Testis (tissue), 5 donors: Measurements from ENCODE around the gene TRPV6. TPM values are rescaled to one million over a fixed set of nuclear protein-coding genes. Genes with fewer than 3 reads are reported as not detected.

Experiments
- DNase-seq: peaks from one replicate; pipeline ENCODE4 v3.0.0-alpha.2; 2019
- H3K27ac ChIP-seq, 2 donors: fragments of 200-600 bp; sonication (generic); one replicate each; pipeline ENCODE4 v1.5.1; 2019
- H3K27me3 ChIP-seq: fragments of 200-600 bp; sonication (generic); one replicate; pipeline ENCODE4 v1.5.1; 2019
- H3K36me3 ChIP-seq: fragments of 200-600 bp; sonication (generic); one replicate; pipeline ENCODE4 v1.5.1; 2017; ENCODE audit warnings: low read depth; ENCODE audit errors: missing control alignments
- H3K4me1 ChIP-seq: fragments of 200-600 bp; sonication (generic); one replicate; pipeline ENCODE4 v1.5.1; 2019
- H3K4me3 ChIP-seq, 2 donors: fragments of 200-600 bp; sonication (generic); one replicate each; pipeline ENCODE4 v1.5.1; 2017 to 2019
- H3K9me3 ChIP-seq: fragments of 200-600 bp; sonication (generic); one replicate; pipeline ENCODE4 v1.5.1; 2017
- POLR2A ChIP-seq: fragments of 450-650 bp; IDR thresholded peaks from one replicate; pipeline ENCODE4 v1.6.1; 2017; ENCODE audit warnings: antibody characterized with exemption, mild to moderate bottlenecking, moderate library complexity
- WGBS, 2 donors: methylation state at CpG; one replicate each; pipeline ENCODE4 v1.1.5; 2018; 5-methylcytosine and 5-hydroxymethylcytosine counted together
- intact Hi-C: fragments of 100-400 bp; cut with DNase I; formaldehyde crosslinking; loops from one replicate; pipeline ENCODE4 v1.15.1; 2023; ENCODE audit warnings: low total_unique reads
- long read RNA-seq, 2 donors: transcript quantifications; one replicate each; lab custom pipeline, GENCODE V29; 2026
- polyA plus RNA-seq: library from polyadenylated mRNA; stranded (reverse); fragments of 350-450 nt; fragmentation: Illumina TruSeq; extraction: RNeasy Lipid Tissue Mini Kit (QIAGEN cat#74804); gene quantifications from one replicate; pipeline ENCODE4 v1.2.3, GENCODE V29; 2014; ENCODE audit warnings: low read depth, low replicate concordance; ENCODE audit not compliant: insufficient read depth
- total RNA-seq, 2 donors: library from RNA; depleted of rRNA; stranded (reverse); fragments of >200 nt; gene quantifications; one replicate each; pipeline ENCODE4 v1.2.3, GENCODE V29; 2016
- TF ChIP-seq, protein P1 (sequence below), 3 experiments: fragments of 450-650 bp in 2 of 3; fragments of 200-600 bp in 1 of 3; sonication (generic) in 1 of 3; IDR thresholded peaks; one replicate each; pipeline ENCODE4 v1.5.1; 2016 to 2019; ENCODE audit warnings: antibody characterized with exemption in 3 of 3, mild to moderate bottlenecking in 2 of 3, moderate library complexity in 1 of 3

The TRPV6 gene
- total RNA-seq: 1 to 10 TPM; 2.2 to 4.5 TPM
- polyA plus RNA-seq: 2.6 TPM
- long read RNA-seq, donor 1: 0 reads
- long read RNA-seq, donor 2: 0 reads

DNA sequence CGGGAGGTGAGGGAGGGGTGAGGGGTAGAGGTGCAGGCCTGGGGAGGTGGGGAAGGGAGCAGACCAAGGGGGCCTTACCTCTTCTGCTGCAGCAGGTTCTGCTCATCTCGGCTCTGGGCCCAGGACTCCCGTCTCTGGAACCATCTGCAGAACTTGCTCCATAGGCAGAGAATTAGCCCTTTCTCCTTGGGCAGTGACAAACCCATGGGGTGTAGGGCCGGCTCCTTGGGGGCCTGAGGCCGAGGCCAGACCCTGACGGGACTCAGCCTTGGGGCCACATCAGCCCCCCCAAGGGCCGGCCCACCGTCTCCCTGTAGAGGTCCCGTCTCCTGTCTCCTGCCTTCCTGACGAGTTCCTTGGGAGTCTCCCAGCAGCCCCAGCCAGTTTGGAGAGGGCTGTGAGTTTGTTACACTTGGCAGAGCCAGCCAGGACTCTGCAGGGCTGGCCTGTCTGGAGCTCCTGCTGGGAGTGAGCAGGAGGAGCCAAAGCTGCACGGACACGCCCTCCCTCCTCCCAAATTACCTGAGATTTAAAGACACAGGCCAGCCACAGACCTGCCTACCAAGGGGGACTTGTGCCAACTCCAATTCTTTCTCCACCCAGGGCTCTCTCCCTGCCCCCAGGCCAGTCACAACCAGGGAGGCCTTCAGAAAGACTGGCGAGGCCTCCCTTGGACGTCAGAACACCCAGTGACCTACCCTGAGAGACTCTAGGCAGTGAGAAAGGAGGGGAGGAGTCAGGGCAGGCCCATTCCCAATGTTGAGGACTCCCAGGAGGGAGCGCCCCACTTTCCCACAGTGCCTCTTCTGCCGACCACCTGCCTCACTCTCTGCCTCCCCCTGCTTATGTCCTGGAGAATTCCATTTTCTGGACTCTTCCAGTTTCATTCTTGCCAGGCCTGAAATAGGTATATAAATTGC lies at the start of gene TRPV6:
TSS of gene TRPV6 (minus strand) at position 435 of the 920 bp plus-strand sequence.
- H3K27ac ChIP-seq: no peak within 1 kb of the TSS
- 73 to 74% methylated on average over 13 to 16 of the region's 16 CpGs for WGBS, 2 donors
- no peak for DNase-seq
- H3K4me1 ChIP-seq: no peaks in the 10 kb centered on the region
- intact Hi-C loops: no loop called here
- H3K27me3 ChIP-seq: no peaks in the 10 kb centered on the region
- no peaks in the 10 kb centered on the region for H3K9me3 ChIP-seq
- H3K36me3 ChIP-seq: no peaks in the 10 kb centered on the region
- no peak within 1 kb of the TSS for H3K4me3 ChIP-seq
- TF ChIP-seq POLR2A: no peak
- TF ChIP-seq, protein P1, sequence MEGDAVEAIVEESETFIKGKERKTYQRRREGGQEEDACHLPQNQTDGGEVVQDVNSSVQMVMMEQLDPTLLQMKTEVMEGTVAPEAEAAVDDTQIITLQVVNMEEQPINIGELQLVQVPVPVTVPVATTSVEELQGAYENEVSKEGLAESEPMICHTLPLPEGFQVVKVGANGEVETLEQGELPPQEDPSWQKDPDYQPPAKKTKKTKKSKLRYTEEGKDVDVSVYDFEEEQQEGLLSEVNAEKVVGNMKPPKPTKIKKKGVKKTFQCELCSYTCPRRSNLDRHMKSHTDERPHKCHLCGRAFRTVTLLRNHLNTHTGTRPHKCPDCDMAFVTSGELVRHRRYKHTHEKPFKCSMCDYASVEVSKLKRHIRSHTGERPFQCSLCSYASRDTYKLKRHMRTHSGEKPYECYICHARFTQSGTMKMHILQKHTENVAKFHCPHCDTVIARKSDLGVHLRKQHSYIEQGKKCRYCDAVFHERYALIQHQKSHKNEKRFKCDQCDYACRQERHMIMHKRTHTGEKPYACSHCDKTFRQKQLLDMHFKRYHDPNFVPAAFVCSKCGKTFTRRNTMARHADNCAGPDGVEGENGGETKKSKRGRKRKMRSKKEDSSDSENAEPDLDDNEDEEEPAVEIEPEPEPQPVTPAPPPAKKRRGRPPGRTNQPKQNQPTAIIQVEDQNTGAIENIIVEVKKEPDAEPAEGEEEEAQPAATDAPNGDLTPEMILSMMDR (IDR thresholded peaks at IDR 0.05): no peak

DNA sequence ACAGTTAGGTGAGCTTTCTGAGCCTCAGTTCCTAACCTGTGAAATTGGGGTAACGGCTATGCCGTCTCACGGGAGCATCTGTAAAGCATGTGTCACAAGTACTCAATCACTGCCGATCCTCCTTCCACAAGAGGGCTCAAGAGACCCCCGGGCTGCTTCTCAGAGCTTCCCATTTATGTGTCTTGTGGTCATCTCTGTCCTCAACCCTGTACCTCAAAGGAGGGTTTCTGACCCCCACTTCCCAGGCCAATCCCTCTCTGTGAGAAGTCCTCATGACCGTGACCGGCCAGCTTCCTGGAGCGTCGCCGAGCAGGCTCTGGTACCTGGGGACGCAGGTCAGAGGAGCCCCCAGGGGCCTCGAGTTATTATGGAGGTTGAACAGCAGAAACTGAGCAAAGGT lies 48.5 kb upstream of the TRPV6 start:
- 79 to 91% methylated on average over 12 of the region's 12 CpGs for WGBS, 2 donors
- no peak overlapping the region for H3K4me3 ChIP-seq
- DNase-seq: no peak
- no peaks in the 10 kb centered on the region for H3K9me3 ChIP-seq
- TF ChIP-seq POLR2A: no peak
- TF ChIP-seq, protein P1 (IDR thresholded peaks at IDR 0.05): no peak
- no peak overlapping the region for H3K27ac ChIP-seq
- no peaks in the 10 kb centered on the region for H3K4me1 ChIP-seq
- no peaks in the 10 kb centered on the region for H3K36me3 ChIP-seq
- intact Hi-C loops: no loop called here
- no peaks in the 10 kb centered on the region for H3K27me3 ChIP-seq

DNA sequence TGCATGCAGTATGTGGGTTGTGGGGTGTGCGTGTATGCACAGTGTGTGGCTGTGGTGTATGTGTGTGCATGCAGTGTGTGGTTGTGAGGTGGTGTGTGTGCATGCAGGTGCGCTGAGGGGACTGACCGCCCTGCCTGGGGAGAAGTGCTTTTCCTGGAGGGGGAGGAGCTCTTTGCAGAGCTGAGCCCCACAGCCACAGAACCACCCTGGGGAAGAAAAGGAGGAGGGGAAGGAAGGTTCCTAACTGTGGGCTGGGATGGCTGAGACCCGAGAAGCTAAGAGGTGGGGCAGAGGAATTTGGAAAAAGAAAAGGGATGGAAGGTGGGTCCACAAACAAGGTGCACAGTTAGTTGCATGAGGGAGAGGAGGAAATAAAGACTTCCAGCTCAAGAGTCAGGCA lies 48.1 kb upstream of the TRPV6 start, which contains the start of gene TRPV5:
TSS of gene TRPV5 (minus strand) at position 123 of the 400 bp plus-strand sequence. CDS start 287 bp downstream, outside the sequence.
- no peak within 1 kb of the TSS for H3K27ac ChIP-seq
- 77 to 80% methylated on average over 4 of the region's 4 CpGs for WGBS, 2 donors
- no peaks in the 10 kb centered on the region for H3K36me3 ChIP-seq
- H3K4me1 ChIP-seq: no peaks in the 10 kb centered on the region
- intact Hi-C loops: no loop called here
- DNase-seq: no peak
- no peaks in the 10 kb centered on the region for H3K27me3 ChIP-seq
- H3K4me3 ChIP-seq: no peak within 1 kb of the TSS
- H3K9me3 ChIP-seq: no peaks in the 10 kb centered on the region
- TF ChIP-seq, protein P1 (IDR thresholded peaks at IDR 0.05): no peak
- TF ChIP-seq POLR2A: no peak

DNA sequence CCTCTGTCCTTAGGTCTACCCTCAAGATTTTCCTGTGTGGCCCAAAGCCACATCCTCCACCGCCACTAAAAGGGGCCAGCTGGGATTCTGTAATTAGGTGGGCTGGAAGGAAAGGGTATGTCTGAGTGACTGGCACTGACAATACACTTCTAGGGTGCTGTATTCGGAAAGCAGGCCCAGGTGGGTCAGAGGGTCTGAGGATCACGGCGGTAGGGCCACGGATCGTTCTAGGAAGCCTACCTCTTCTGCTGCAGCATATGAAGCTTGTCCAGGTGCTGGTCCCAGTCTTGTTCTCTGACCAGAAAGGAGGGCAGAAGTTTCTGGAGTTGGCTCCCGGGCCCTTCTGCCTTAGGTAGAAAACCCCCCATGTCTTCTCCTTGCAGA lies 47.5 kb upstream of the TRPV6 start:
- Histone ChIP-seq H3K36me3 (no peaks in the 10 kb centered on the region), H3K27ac (no peak overlapping the region), H3K27me3 (no peaks in the 10 kb centered on the region), H3K4me3 (no peak overlapping the region), H3K9me3 (no peaks in the 10 kb centered on the region), H3K4me1 (no peaks in the 10 kb centered on the region)
- TF ChIP-seq POLR2A: no peak
- TF ChIP-seq, protein P1 (IDR thresholded peaks at IDR 0.05): no peak
- no peak for DNase-seq
- 90 to 91% methylated on average over 7 of the region's 7 CpGs for WGBS, 2 donors
- intact Hi-C loops: no loop called here
